ENCODE data around the gene C22orf42.

The C22orf42 gene

GRCh38 chr22:32158712-32159533 is at the start of gene C22orf42:
Gene C22orf42, minus strand, starts transcription at chr22:32159303. Its CDS starts 88 bp downstream, at chr22:32159215.
- Histone ChIP-seq H3K9ac (ENCODE audit: low read depth in 1 of 2, low read length in 2 of 2) (no peak within 1 kb of the TSS), H3K4me3 (ENCODE audit: low read depth in 1 of 2, low read length in 2 of 2) (no peak within 1 kb of the TSS), H3K4me1 (ENCODE audit: control insufficient read depth in 1 of 2, insufficient read depth in 2 of 2, low read length in 2 of 2) (no peaks in the 10 kb centered on the region)

GRCh38 chr22:32208681-32209080 is 49.6 kb upstream of the C22orf42 start:
- H3K9ac ChIP-seq (ENCODE audit: low read depth in 1 of 2, low read length in 2 of 2): no peak overlapping the region
- no peaks in the 10 kb centered on the region for H3K27me3 ChIP-seq (ENCODE audit: control insufficient read depth in 1 of 2, insufficient read depth in 2 of 2, low read length in 2 of 2)
- no peak overlapping the region for H3K4me3 ChIP-seq (ENCODE audit: low read depth in 1 of 2, low read length in 2 of 2)
- no peak overlapping the region for H3K27ac ChIP-seq (ENCODE audit: low read depth, low read length)
- H3K9me3 ChIP-seq (ENCODE audit: control insufficient read depth in 1 of 2, low read length in 2 of 2): no peaks in the 10 kb centered on the region
- peaks cover 4 to 10% of the 10 kb centered on the region in 2 donors for H3K4me1 ChIP-seq (ENCODE audit: control insufficient read depth in 1 of 2, insufficient read depth in 2 of 2, low read length in 2 of 2)
- no peaks in the 10 kb centered on the region for H3K36me3 ChIP-seq (ENCODE audit: control insufficient read depth in 1 of 2, insufficient read depth in 2 of 2, low read length in 2 of 2)

More at GRCh38 chr22:32158712-32159533, at the start of gene C22orf42:
- H3K36me3 ChIP-seq (ENCODE audit: control insufficient read depth in 1 of 2, insufficient read depth in 2 of 2, low read length in 2 of 2): no peaks in the 10 kb centered on the region
- no peaks in the 10 kb centered on the region for H3K9me3 ChIP-seq (ENCODE audit: control insufficient read depth in 1 of 2, low read length in 2 of 2)
- no peak within 1 kb of the TSS for H3K27ac ChIP-seq (ENCODE audit: low read depth, low read length)
- H3K27me3 ChIP-seq (ENCODE audit: control insufficient read depth in 1 of 2, insufficient read depth in 2 of 2, low read length in 2 of 2): no peaks in the 10 kb centered on the region

- Histone ChIP-seq H3K4me3 (ENCODE audit: low read depth in 1 of 2, low read length in 2 of 2) (no peak overlapping the region), H3K4me1 (ENCODE audit: control insufficient read depth in 1 of 2, insufficient read depth in 2 of 2, low read length in 2 of 2) (peaks cover 4 to 17% of the 10 kb centered on the region in 2 donors), H3K36me3 (ENCODE audit: control insufficient read depth in 1 of 2, insufficient read depth in 2 of 2, low read length in 2 of 2) (no peaks in the 10 kb centered on the region), H3K27ac (ENCODE audit: low read depth, low read length) (no peak overlapping the region), H3K9me3 (ENCODE audit: control insufficient read depth in 1 of 2, low read length in 2 of 2) (no peaks in the 10 kb centered on the region), H3K27me3 (ENCODE audit: control insufficient read depth in 1 of 2, insufficient read depth in 2 of 2, low read length in 2 of 2) (no peaks in the 10 kb centered on the region), H3K9ac (ENCODE audit: low read depth in 1 of 2, low read length in 2 of 2) (no peak overlapping the region)
Observed at GRCh38 chr22:32207971-32208480, 48.9 kb upstream of the C22orf42 start.

- H3K27ac ChIP-seq (ENCODE audit: low read depth, low read length): no peak overlapping the region
- H3K4me3 ChIP-seq (ENCODE audit: low read depth in 1 of 2, low read length in 2 of 2): peak overlapping the region in 1 of 2 donors; percentile 36
Observed at GRCh38 chr22:32206774-32207758, 48.0 kb upstream of the C22orf42 start.

GRCh38 chr22:32205974-32206773 is 47.1 kb upstream of the C22orf42 start:
- Histone ChIP-seq H3K36me3 (ENCODE audit: control insufficient read depth in 1 of 2, insufficient read depth in 2 of 2, low read length in 2 of 2) (no peaks in the 10 kb centered on the region), H3K9me3 (ENCODE audit: control insufficient read depth in 1 of 2, low read length in 2 of 2) (no peaks in the 10 kb centered on the region), H3K27ac (ENCODE audit: low read depth, low read length) (no peak overlapping the region), H3K4me1 (ENCODE audit: control insufficient read depth in 1 of 2, insufficient read depth in 2 of 2, low read length in 2 of 2) (peaks cover 4 to 29% of the 10 kb centered on the region in 2 donors), H3K4me3 (ENCODE audit: low read depth in 1 of 2, low read length in 2 of 2) (peak overlapping the region in 1 of 2 donors; percentile 36), H3K27me3 (ENCODE audit: control insufficient read depth in 1 of 2, insufficient read depth in 2 of 2, low read length in 2 of 2) (no peaks in the 10 kb centered on the region), H3K9ac (ENCODE audit: low read depth in 1 of 2, low read length in 2 of 2) (no peak overlapping the region)

More at GRCh38 chr22:32206774-32207758, 48.0 kb upstream of the C22orf42 start:
- H3K9me3 ChIP-seq (ENCODE audit: control insufficient read depth in 1 of 2, low read length in 2 of 2): no peaks in the 10 kb centered on the region
- no peaks in the 10 kb centered on the region for H3K27me3 ChIP-seq (ENCODE audit: control insufficient read depth in 1 of 2, insufficient read depth in 2 of 2, low read length in 2 of 2)
- H3K4me1 ChIP-seq (ENCODE audit: control insufficient read depth in 1 of 2, insufficient read depth in 2 of 2, low read length in 2 of 2): peaks cover 4 to 27% of the 10 kb centered on the region in 2 donors
- H3K36me3 ChIP-seq (ENCODE audit: control insufficient read depth in 1 of 2, insufficient read depth in 2 of 2, low read length in 2 of 2): no peaks in the 10 kb centered on the region
- no peak overlapping the region for H3K9ac ChIP-seq (ENCODE audit: low read depth in 1 of 2, low read length in 2 of 2)

- Histone ChIP-seq H3K4me3 (ENCODE audit: low read depth in 1 of 2, low read length in 2 of 2) (peak within 1 kb of the TSS; percentile 47 to 56), H3K27ac (ENCODE audit: low read depth, low read length) (no peak within 1 kb of the TSS)
Observed at GRCh38 chr22:32204856-32205722, 46.0 kb upstream of the C22orf42 start, which contains the start of gene RFPL2. Gene RFPL2, minus strand, starts transcription at chr22:32205073. Its CDS starts 2,622 bp downstream, at chr22:32202451.

GRCh38 chr22:32204040-32204855 is 45.1 kb upstream of the C22orf42 start:
- peak overlapping the region; percentile 47 to 56 for H3K4me3 ChIP-seq (ENCODE audit: low read depth in 1 of 2, low read length in 2 of 2)

More at GRCh38 chr22:32204856-32205722, 46.0 kb upstream of the C22orf42 start, which contains the start of gene RFPL2:
- Histone ChIP-seq H3K9me3 (ENCODE audit: control insufficient read depth in 1 of 2, low read length in 2 of 2) (no peaks in the 10 kb centered on the region), H3K36me3 (ENCODE audit: control insufficient read depth in 1 of 2, insufficient read depth in 2 of 2, low read length in 2 of 2) (no peaks in the 10 kb centered on the region), H3K9ac (ENCODE audit: low read depth in 1 of 2, low read length in 2 of 2) (peak within 1 kb of the TSS in 1 of 2 donors; percentile 18), H3K4me1 (ENCODE audit: control insufficient read depth in 1 of 2, insufficient read depth in 2 of 2, low read length in 2 of 2) (peaks cover 4 to 29% of the 10 kb centered on the region in 2 donors), H3K27me3 (ENCODE audit: control insufficient read depth in 1 of 2, insufficient read depth in 2 of 2, low read length in 2 of 2) (no peaks in the 10 kb centered on the region)

More at GRCh38 chr22:32204040-32204855, 45.1 kb upstream of the C22orf42 start:
- Histone ChIP-seq H3K9me3 (ENCODE audit: control insufficient read depth in 1 of 2, low read length in 2 of 2) (no peaks in the 10 kb centered on the region), H3K27ac (ENCODE audit: low read depth, low read length) (no peak overlapping the region), H3K4me1 (ENCODE audit: control insufficient read depth in 1 of 2, insufficient read depth in 2 of 2, low read length in 2 of 2) (peaks cover 4 to 29% of the 10 kb centered on the region in 2 donors), H3K27me3 (ENCODE audit: control insufficient read depth in 1 of 2, insufficient read depth in 2 of 2, low read length in 2 of 2) (no peaks in the 10 kb centered on the region), H3K9ac (ENCODE audit: low read depth in 1 of 2, low read length in 2 of 2) (peak overlapping the region in 1 of 2 donors; percentile 18), H3K36me3 (ENCODE audit: control insufficient read depth in 1 of 2, insufficient read depth in 2 of 2, low read length in 2 of 2) (no peaks in the 10 kb centered on the region)
